KMS-11 (cell line): ENCODE results near the gene TIMM50.
"Not testable (repeated sequence)": the region's sequence is repeated elsewhere in the genome, so short reads cannot be mapped to it uniquely, and the experiment has no call there.

Experiments
- H2AFZ ChIP-seq: fragments of 200-600 bp; sonication (generic); 2 replicates; pipeline ENCODE4 v1.6.1; 2016; ENCODE audit warnings: antibody characterized with exemption, mixed run types, low read depth
- H3K27ac ChIP-seq: fragments of 200-600 bp; sonication (generic); 2 replicates; pipeline ENCODE4 v1.6.1; 2016; ENCODE audit warnings: mild to moderate bottlenecking, mixed run types
- H3K27me3 ChIP-seq: fragments of 200-600 bp; sonication (generic); 2 replicates; pipeline ENCODE4 v1.6.1; 2017; ENCODE audit warnings: mild to moderate bottlenecking, low read depth, mixed run types, moderate library complexity; ENCODE audit not compliant: insufficient read depth
- H3K36me3 ChIP-seq: fragments of 200-600 bp; sonication (generic); 2 replicates; pipeline ENCODE4 v1.6.1; 2017; ENCODE audit warnings: mild to moderate bottlenecking, mixed run types; ENCODE audit not compliant: insufficient read depth
- H3K4me1 ChIP-seq: fragments of 200-600 bp; sonication (generic); 2 replicates; pipeline ENCODE4 v1.6.1; 2016; ENCODE audit warnings: mild to moderate bottlenecking, low read depth, mixed run types; ENCODE audit not compliant: poor library complexity, severe bottlenecking
- H3K4me2 ChIP-seq: fragments of 200-600 bp; sonication (generic); 2 replicates; pipeline ENCODE4 v1.7.0; 2016; ENCODE audit warnings: mild to moderate bottlenecking, mixed run types
- H3K4me3 ChIP-seq: fragments of 200-600 bp; sonication (generic); IDR thresholded peaks from 2 replicates; pipeline ENCODE4 v1.6.1; 2017; ENCODE audit warnings: low read depth, low read length, mixed read lengths; ENCODE audit not compliant: insufficient read depth
- H3K79me2 ChIP-seq: fragments of 200-600 bp; sonication (generic); 2 replicates; pipeline ENCODE4 v1.6.1; 2016; ENCODE audit warnings: low read depth, mixed run types; ENCODE audit not compliant: insufficient read depth
- H3K9ac ChIP-seq: fragments of 200-600 bp; sonication (generic); 2 replicates; pipeline ENCODE4 v1.6.1; 2016; ENCODE audit warnings: mild to moderate bottlenecking, mixed run types
- H4K20me1 ChIP-seq: fragments of 200-600 bp; sonication (generic); 2 replicates; pipeline ENCODE4 v1.6.1; 2016; ENCODE audit warnings: mild to moderate bottlenecking, mixed run types; ENCODE audit not compliant: insufficient read depth
- CTCF ChIP-seq: fragments of 200-600 bp; sonication (generic); conservative IDR thresholded peaks from 2 replicates; pipeline ENCODE4 v1.6.1; 2017; ENCODE audit warnings: low read depth, mild to moderate bottlenecking, antibody characterized with exemption, low read length, moderate library complexity, mixed read lengths

Gene TIMM50

GRCh38 chr19:39473443-39473960 is 7.1 kb upstream of the TIMM50 start:
- TF ChIP-seq CTCF, result no peak
- no peaks in the 10 kb centered on the region for H3K36me3 ChIP-seq
- H3K9ac ChIP-seq, result no peak overlapping the region

GRCh38 chr19:39474139-39474620 is 6.5 kb upstream of the TIMM50 start:
- H3K9ac ChIP-seq, result no peak overlapping the region
- no peaks in the 10 kb centered on the region for H3K27me3 ChIP-seq
- no peaks in the 10 kb centered on the region for H3K36me3 ChIP-seq
- no peaks in the 10 kb centered on the region for H4K20me1 ChIP-seq
- no peaks in the 10 kb centered on the region for H3K79me2 ChIP-seq
- H3K4me3 ChIP-seq, result no peak overlapping the region
- no peaks in the 10 kb centered on the region for H3K4me1 ChIP-seq
- no peak overlapping the region for H2AFZ ChIP-seq
- TF ChIP-seq CTCF, result peak; percentile 90
- H3K27ac ChIP-seq, result no peak overlapping the region
- no peak overlapping the region for H3K4me2 ChIP-seq

More at GRCh38 chr19:39473443-39473960, 7.1 kb upstream of the TIMM50 start:
- no peak overlapping the region for H2AFZ ChIP-seq
- no peaks in the 10 kb centered on the region for H3K4me1 ChIP-seq
- no peak overlapping the region for H3K27ac ChIP-seq
- H3K79me2 ChIP-seq, result no peaks in the 10 kb centered on the region
- no peaks in the 10 kb centered on the region for H4K20me1 ChIP-seq
- H3K27me3 ChIP-seq, result no peaks in the 10 kb centered on the region
- no peak overlapping the region for H3K4me2 ChIP-seq
- no peak overlapping the region for H3K4me3 ChIP-seq

GRCh38 chr19:39475748-39476147 is 4.9 kb upstream of the TIMM50 start:
- no peak overlapping the region for H3K4me2 ChIP-seq
- H3K4me3 ChIP-seq, result no peak overlapping the region
- H2AFZ ChIP-seq, result no peak overlapping the region
- no peak overlapping the region for H3K9ac ChIP-seq
- H3K27me3 ChIP-seq, result no peaks in the 10 kb centered on the region
- H3K4me1 ChIP-seq, result peaks cover 4% of the 10 kb centered on the region
- H3K79me2 ChIP-seq, result peaks cover under 1% of the 10 kb centered on the region; the same call in 1 of the 2 replicates
- H4K20me1 ChIP-seq, result no peaks in the 10 kb centered on the region
- H3K36me3 ChIP-seq, result no peaks in the 10 kb centered on the region
- H3K27ac ChIP-seq, result no peak overlapping the region
- no peak for TF ChIP-seq CTCF

- H3K9ac ChIP-seq, H4K20me1 ChIP-seq, H3K27ac ChIP-seq, H3K36me3 ChIP-seq, H2AFZ ChIP-seq, H3K27me3 ChIP-seq, H3K4me2 ChIP-seq, H3K4me3 ChIP-seq: not testable (repeated sequence)
- peaks cover 27% of the 10 kb centered on the region for H3K79me2 ChIP-seq
- H3K4me1 ChIP-seq, result peaks cover 13% of the 10 kb centered on the region
These were observed 1.3 kb upstream of the TIMM50 start for GRCh38 chr19:39479319-39479801.

- TF ChIP-seq CTCF, result no peak
- Histone ChIP-seq H3K4me3 (no peak overlapping the region), H3K9ac (peak overlapping the region; percentile 94; the same call in 1 of the 2 replicates), H4K20me1 (no peaks in the 10 kb centered on the region), H3K36me3 (peaks cover 10% of the 10 kb centered on the region; the same call in 1 of the 2 replicates), H3K4me1 (peaks cover 13% of the 10 kb centered on the region), H3K79me2 (peaks cover 30% of the 10 kb centered on the region), H3K27me3 (no peaks in the 10 kb centered on the region), H3K27ac (no peak overlapping the region; the same call in 1 of the 2 replicates), H3K4me2 (peak overlapping the region; percentile 79), H2AFZ (peak overlapping the region; percentile 86)
These were observed 722 bp upstream of the TIMM50 start for GRCh38 chr19:39479916-39480315.
